Measurements from ENCODE around the gene MT4.

GRCh38 chr16:56520251-56520577 is 44.7 kb upstream of the MT4 start:
- TF ChIP-seq CTCF (IDR thresholded peaks at IDR 0.05) (no peak), POLR2A (IDR thresholded peaks at IDR 0.05) (no peak)
